HG02981 (cell line): Measurements from ENCODE around the gene SFXN5.

Source experiments
- ATAC-seq: cut with Tn5 transposase; IDR thresholded peaks from one replicate; pipeline ENCODE4 v1.9.1; 2021; ENCODE audit warnings: mild to moderate bottlenecking, moderate library complexity; ENCODE audit not compliant: unreplicated experiment

Gene SFXN5

DNA sequence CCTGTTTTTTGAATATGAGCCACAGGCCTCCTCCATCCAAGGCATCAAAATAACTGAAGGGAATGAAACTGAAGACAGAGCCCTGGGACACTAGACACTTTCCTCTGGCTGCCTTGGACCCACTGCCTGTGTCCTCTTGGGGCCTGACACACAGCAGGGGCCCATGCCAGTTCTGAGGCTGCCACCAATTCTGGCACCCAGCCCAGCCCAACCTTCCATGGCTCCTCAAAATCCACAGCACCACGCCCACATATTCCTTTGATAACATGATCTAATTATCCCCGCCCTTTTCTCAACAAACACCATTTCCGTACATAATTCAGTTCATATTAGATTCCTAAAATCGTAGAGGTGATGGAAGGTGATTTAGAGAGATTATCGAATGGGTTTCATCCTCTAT is 90.0 kb downstream of the SFXN5 start:
- ATAC-seq = no peak

DNA sequence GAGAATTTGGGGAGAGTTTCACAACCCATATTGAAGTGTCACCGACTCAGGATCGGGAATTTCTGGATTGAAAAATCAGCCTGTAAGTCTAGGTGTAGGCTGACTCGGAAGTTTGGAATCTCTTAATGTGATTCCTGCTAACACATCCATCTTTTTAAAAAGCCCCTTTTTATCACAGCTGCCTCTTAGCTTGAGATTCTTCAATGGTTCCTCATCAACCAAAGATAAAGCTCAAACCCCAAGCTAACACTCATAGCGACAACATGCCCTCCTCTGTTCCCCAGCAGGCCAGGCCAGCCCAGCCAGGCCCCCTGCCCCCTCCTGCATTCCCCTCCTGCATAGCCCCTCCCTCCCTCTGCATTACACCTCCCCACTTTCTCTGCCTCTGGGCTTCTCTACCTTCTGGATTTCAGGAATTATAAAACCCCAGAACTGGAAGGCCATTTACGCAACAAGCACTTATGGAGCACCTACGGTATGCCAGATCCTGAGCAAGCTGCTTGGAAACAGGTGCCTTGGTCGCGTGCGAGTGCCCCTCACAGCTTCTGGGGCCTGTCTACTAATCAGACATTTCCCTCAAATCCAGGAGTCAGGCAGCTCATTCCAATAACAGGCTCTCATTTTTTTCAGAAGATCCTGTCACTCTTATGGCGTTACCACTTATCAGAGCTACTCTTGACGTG is 90.8 kb downstream of the SFXN5 start:
- no peak for ATAC-seq

- no peak for ATAC-seq
These were observed 91.6 kb downstream of the SFXN5 start for GRCh38 chr2:72979896-72980295.

DNA sequence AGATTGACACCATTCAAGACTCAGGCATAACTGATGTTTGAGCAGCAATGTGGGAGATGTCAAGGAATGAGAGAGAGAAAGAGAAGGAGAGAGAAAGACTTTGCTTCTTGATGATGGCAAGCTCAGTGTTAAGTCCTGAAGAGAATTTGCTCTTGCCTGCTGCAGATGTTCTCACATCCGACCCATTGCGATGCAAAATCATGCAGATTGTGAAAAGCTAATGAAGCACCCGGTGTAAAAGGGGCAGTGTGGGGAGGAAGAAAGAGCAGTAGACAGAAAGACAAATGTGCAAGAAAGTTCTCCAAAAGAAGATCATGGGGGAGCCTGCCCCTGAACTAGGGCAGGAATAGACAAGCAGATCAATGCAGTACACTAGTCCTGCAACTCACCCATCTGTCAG is 96.5 kb downstream of the SFXN5 start:
- ATAC-seq = no peak

DNA sequence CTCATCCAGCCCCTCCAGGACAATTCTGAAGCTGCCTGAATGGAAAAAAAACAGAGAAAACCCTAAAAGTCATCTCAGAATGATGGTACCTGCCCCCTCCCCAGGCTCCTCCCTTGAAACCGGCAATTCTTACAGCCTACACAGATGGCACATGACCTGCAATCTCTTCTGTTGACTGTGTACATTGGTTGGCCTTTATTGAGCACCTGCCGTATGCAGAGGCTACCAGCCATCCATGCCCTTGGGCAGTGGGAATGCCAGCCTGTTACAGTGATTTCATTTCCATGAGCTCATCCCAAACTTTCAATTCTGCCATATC is 97.1 kb downstream of the SFXN5 start:
- ATAC-seq = no peak

GRCh38 chr2:72973566-72974435 is 97.7 kb downstream of the SFXN5 start:
- ATAC-seq = peak; percentile 87

DNA sequence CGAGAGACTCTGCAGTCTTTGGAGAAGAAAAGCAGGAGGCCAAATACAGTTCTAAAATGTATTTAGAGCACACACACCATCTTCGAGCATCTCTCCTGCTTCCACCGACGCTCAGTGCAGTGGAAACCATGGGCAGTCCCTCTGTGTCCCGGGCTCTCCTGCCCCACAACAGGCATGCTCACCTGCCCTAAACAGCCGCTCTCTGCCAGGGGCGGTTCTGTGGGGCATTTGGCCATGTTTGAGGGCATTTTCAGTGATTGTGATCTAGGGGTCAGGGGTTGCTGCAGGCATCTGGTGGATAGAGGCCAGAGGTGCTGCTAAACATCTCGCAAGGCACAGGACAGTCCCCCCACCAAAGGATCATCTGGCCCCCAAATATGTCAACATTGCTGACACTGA is 98.4 kb downstream of the SFXN5 start:
- ATAC-seq = no peak

DNA sequence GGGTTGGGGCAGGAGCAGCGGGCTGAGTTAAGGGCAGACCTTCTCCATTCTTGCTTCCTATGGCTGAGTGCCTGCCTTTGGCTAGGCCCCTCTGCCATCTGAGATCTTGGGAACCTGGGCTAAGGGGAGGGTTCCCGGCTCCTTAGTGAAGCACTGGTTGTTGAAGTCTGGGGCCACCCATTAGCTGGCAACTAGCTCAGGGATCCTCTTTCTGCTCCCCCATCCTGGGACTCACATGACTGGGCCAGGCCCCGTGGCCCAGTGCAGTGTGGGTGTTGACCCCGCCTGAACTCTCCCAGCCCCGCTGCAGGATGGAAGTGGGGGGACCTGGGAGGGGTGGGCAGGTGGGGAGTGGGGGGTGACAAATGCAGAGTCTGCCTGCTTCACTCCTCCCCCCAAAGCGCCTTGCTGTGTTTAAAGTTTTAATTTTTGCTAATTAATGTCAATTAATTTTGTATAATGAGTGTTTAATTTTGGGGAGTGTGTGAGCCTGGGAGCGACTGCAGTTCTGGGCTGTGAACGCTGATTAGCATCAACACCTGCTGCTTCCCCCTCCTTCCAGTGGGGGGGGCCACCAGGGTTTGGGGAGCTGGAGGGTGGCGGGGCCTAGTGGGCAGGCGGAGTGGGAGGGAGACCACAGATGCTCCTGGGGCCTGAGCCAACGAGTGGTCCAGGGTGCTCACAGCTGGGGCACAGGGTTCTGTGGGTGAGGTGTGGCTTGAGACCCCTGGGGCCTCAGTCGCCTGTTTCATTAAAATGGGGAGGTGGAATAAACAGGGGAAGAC is 99.0 kb downstream of the SFXN5 start:
- ATAC-seq = no peak

DNA sequence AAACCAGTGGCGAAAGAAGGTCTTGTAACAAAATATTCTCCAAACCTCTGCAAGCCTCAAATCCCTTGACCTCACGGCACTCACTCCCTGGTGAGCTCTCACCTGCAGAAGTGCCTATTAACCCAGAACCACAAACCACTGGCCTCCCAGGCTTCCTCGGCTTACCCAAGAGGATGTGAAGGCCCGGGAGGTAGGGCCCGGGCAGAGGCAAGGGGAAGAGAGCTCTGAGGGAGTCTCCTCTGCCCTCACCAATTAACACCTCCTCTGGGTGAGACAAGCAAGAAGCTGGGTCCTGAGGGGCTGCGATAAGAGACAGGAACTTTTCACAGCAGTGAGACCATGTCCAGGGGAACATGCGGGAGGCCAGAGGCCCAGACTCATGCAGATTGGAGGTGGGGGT is 100.5 kb downstream of the SFXN5 start:
- ATAC-seq = no peak

DNA sequence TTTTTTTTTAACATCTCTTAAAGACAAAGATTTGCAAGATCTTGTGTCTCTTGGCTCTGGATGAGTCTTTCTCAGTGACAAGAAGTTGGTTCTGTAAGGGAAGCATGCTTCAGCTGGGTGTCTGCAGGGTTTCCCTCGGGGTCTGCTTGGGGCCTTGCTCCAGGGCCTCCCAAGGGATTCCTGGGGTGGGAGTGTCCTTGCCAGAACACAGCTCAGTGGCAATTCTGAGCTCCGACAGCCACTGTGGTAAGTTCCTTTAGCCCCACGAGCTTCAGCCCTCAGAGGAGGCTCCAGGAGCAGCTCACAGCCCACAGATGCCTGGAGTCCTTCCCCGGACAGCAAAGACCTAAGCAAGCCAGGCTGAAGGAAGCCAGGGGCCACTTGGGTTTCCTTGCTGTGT is 101.8 kb downstream of the SFXN5 start:
- no peak for ATAC-seq

GRCh38 chr2:72968286-72968685 is 103.2 kb downstream of the SFXN5 start:
- no peak for ATAC-seq

GRCh38 chr2:72965770-72966450 is 105.6 kb downstream of the SFXN5 start:
- no peak for ATAC-seq

GRCh38 chr2:72965016-72965415 is 106.5 kb downstream of the SFXN5 start:
- ATAC-seq = no peak

GRCh38 chr2:72964146-72964525 is 107.4 kb downstream of the SFXN5 start:
- no peak for ATAC-seq

DNA sequence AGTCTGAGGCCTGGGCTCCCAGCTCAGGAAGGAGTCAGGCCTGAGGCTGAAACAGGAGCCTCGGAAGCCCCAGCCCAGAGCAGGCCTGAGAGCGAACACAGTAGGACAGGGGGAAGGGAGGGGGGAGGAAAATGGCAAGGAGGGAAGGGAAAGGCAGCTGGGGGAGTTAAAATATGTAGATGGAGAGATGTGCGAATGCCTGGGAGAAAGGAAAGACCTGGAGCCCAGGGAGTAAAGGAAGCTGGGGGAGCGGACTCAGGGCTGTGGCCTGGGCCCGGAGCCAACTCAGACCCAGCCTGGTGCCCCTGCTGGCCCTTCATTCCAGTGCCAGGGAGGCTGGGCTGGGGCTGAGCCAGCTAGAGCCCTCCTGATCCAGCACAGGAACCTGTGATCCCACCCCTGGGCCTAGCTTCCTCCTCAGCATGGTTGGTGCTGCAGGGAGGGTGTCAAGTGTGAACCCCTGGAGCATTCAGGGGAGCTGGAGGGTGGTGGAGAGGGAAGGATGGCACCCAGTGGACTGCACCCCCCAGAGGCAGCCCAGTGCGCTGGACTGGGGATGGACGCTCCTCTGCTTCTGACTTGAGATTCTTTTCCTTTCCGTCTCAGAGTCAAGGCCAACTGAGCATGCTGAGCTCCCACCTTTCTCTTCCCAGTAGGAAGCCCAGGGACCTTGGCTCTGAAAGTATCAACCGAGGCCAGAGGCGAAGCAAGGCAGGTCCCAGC is 107.9 kb downstream of the SFXN5 start:
- no peak for ATAC-seq

GRCh38 chr2:72962911-72963310 is 108.6 kb downstream of the SFXN5 start:
- no peak for ATAC-seq

DNA sequence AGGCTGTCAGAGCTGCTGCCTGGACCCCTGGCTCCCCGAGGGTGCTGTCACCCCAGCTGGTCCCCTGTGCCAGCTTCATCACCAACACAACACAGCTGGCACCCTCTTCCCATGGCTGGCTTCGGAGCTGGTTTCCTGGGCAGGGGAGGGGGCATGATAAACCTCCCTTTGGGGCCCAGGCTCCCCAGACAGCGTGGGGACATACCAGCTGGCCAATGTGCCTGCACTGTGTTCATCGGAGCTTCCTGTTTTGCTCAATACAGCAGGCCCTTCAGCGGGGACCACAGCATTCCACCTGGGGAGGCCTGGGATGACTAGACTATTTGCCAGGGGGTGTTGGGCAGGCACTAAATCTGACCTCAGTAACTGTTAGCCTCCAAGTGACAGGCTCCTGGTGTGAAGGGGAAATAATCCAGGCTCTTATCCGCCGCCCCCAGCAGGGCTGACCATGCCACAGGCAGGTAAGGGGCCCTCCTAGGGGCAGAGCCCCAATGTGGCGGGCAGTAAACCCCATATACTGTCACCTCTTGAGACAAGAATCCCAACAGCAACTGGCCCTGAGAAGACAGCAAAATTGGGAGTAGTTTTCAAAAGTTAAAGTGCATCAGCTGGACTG is 109.6 kb downstream of the SFXN5 start:
- no peak for ATAC-seq

GRCh38 chr2:72961036-72961720 is 110.3 kb downstream of the SFXN5 start:
- ATAC-seq = no peak
